GM10847 (cell line): Measurements from ENCODE around the gene HERC2.

Experiments
- POLR2A ChIP-seq: IDR thresholded peaks from 2 replicates; pipeline ENCODE4 v1.6.1; 2011; ENCODE audit not compliant: insufficient read length; ENCODE audit errors: extremely low read depth

HERC2 gene

GRCh38 chr15:28086175-28086703, 235.7 kb downstream of the HERC2 start:
- no peak for TF ChIP-seq POLR2A

GRCh38 chr15:28085489-28086174, 236.3 kb downstream of the HERC2 start:
- no peak for TF ChIP-seq POLR2A

DNA sequence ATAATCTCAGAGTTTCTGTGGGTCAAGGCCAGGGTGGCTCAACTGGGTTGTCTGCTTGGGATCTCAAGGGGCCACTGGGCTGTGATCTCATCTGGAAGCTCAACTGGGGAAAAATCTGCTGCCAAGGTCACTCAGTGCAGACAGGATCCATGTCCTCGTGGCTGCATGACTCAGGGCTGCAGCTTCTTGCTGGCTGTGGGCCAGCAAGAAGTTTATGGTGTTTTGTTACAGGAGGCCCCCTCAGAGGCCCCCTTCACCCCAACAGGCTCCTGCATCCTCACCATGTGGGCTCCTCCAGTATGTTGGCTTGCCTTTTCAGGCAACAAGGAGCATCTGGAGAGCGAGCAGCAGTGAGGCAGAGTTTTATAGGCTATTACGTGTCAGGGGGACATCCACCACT, 237.4 kb downstream of the HERC2 start:
- no peak for TF ChIP-seq POLR2A

GRCh38 chr15:28082891-28083684, 238.9 kb downstream of the HERC2 start:
- TF ChIP-seq POLR2A, result no peak

DNA sequence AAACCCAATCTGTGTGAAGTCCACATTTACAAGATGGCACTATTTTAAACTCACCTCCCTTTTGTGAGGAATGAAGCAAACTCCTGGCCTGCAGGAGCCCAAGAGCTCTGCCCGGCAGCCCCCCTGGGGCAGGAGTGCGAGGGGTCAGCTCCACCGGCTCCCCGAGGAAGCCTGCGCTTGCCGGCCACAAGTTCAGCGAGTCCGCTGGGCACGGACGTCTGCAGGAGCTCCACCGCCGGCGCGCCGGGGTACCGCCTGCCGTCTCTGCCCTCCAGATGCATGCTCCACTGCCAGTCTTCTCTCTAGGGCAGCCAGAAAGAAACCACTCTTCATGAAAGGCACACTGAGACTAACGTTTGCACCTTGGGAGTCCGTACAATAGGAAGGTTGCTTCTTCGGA, 240.4 kb downstream of the HERC2 start:
- no peak for TF ChIP-seq POLR2A

DNA sequence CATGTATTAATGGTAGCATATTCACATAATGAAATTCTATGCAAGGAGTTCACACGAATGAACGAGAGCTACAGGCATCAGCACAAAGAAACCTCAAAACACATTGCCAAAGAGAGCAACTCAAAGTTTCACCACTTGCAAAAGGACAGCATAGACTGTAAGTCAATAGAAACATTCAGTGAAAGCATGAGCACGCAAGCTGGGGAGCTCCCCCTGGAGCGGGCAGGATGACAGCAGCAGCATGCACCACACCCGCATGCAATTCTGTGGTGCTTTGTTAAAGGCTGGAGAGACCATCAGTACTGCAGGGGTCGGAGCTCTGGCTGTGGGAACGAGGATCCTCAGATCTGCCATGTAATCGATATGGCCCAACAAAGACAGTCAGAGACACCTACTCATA, 241.6 kb downstream of the HERC2 start:
- no peak for TF ChIP-seq POLR2A

DNA sequence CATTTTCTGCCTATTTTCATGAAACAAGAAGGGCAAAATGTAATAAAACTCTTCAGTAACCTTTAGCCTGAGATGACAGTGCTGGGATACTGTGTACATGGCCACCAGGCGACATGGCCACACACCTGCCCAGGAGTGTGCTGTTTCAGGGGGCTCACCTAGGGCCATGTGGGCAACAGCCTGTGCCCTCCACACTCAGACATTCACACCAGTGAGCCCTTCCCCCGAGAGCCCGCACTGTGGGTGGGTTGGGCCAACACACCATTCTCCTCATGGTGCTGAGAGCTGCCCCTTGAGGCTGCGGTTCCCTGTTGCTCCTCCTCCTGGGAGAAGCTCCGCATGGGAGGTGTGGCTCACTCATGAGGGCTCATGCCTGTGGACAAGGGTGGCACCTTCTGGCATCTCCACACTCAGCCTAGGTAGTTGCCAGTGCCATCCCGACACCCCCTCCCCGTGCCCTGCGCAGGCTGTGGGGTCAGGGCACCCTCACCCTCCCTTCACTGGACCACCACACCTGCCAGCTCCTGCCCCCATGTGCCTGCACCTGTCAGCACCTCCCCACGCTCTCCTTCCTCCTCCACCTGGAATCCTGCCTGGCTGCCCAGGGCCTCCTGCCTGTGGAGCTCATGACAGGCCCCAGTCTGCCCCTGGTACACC, 242.5 kb downstream of the HERC2 start:
- no peak for TF ChIP-seq POLR2A

- no peak for TF ChIP-seq POLR2A
Observed at GRCh38 chr15:28078191-28078719, 243.7 kb downstream of the HERC2 start.

- TF ChIP-seq POLR2A, result no peak
Observed at GRCh38 chr15:28075573-28075972, 246.4 kb downstream of the HERC2 start.

GRCh38 chr15:28068930-28069329, 253.0 kb downstream of the HERC2 start:
- TF ChIP-seq POLR2A, result no peak

DNA sequence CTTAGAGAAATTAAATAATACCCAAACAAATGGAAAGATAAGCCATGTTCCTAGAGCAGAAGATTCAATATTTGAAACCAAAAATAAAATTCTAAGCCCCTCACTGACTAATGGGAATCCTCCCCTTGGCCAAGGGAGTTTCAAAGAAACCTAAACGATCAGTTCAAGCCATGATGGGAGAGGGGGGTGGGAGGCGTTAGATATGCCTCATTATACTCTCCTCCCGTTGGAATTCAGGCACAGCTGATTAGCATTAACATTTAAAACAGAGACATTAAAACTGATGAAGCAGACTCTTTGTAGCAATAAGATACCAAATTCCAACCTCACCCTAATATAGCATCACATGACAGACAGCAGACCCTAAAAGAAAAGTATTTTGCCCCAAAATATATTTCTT, 255.7 kb downstream of the HERC2 start:
- TF ChIP-seq POLR2A, result no peak
